Astrocyte of the cerebellum (primary cell): ENCODE data around the gene ZNF213.

Source experiments
- DNase-seq: peaks from one replicate; pipeline ENCODE4 v3.0.0-alpha.2; 2011; ENCODE audit warnings: low read depth
- H3K4me3 ChIP-seq: 2 replicates; pipeline ENCODE4 v1.5.1; 2011; ENCODE audit warnings: mild to moderate bottlenecking, low read depth, low read length, moderate library complexity
- CTCF ChIP-seq: IDR thresholded peaks from 2 replicates; pipeline ENCODE4 v1.5.1; 2012; ENCODE audit warnings: low read length, low read depth, moderate library complexity, mild to moderate bottlenecking; ENCODE audit errors: missing control alignments
- in situ Hi-C: cut with HindIII; loops from 2 replicates; pipeline ENCODE4 v1.10.0; 2017; ENCODE audit warnings: low sequenced_read_pairs

ZNF213 gene

GRCh38 chr16:3186946-3187690 is 52.3 kb downstream of the ZNF213 start:
- TF ChIP-seq CTCF = no peak
- DNase-seq = no peak
- no peak overlapping the region for H3K4me3 ChIP-seq
- in situ Hi-C loops = no loop called here

- peak within 1 kb of the TSS; percentile 44 for H3K4me3 ChIP-seq
- DNase-seq = peak; percentile 24
- no peak for TF ChIP-seq CTCF
- in situ Hi-C loops = no loop called here
These were observed 53.2 kb downstream of the ZNF213 start, which contains the start of gene OR1F1 for GRCh38 chr16:3187798-3188674. Gene OR1F1 (plus strand): TSS chr16:3188204.

- in situ Hi-C loops = no loop called here
- TF ChIP-seq CTCF = no peak
- no peak for DNase-seq
- H3K4me3 ChIP-seq = peak overlapping the region; percentile 44
These were observed 53.8 kb downstream of the ZNF213 start for GRCh38 chr16:3188675-3188924.

- peak overlapping the region; percentile 44 for H3K4me3 ChIP-seq
- in situ Hi-C loops = no loop called here
- TF ChIP-seq CTCF = no peak
- DNase-seq = no peak
These were observed 54.3 kb downstream of the ZNF213 start for GRCh38 chr16:3188925-3189825.

- in situ Hi-C loops = no loop called here
- H3K4me3 ChIP-seq = peak overlapping the region; percentile 44
- TF ChIP-seq CTCF = no peak
- no peak for DNase-seq
These were observed 55.0 kb downstream of the ZNF213 start for GRCh38 chr16:3189869-3190268.

GRCh38 chr16:3190949-3191353 is 56.1 kb downstream of the ZNF213 start:
- H3K4me3 ChIP-seq = peak overlapping the region; percentile 24
- in situ Hi-C loops = no loop called here
- DNase-seq = no peak
- no peak for TF ChIP-seq CTCF
